Measurements from ENCODE around the gene TRIB2. TPM values are rescaled to one million over a fixed set of nuclear protein-coding genes. Genes with fewer than 3 reads are reported as not detected.

TRIB2 gene
- total RNA-seq, 4 donors from 2014 or later, result 23.8 to 83.6 (median 40.1) TPM

DNA sequence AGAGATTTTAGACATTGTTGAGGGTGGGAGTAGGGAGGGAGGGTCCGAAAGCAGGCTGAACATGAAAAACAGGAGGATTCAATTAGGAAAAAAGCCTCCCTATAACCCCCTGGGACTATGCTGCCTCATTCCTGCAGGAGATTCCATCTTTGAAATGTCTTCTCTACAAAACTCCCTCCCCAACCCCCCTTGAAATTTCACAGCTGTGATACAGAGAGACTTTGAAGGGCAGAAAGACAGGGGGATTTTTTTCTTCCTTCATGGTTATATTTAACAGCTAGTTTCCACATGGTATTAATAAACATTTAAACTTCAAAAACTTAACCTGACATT is 57.6 kb downstream of the TRIB2 start:
- intact Hi-C loops (cut with DNase I; ENCODE audit: low total_unique reads), result no loop called here
- no peak for DNase-seq
- H3K36me3 ChIP-seq, result no peaks in the 10 kb centered on the region
- TF ChIP-seq, protein P1, sequence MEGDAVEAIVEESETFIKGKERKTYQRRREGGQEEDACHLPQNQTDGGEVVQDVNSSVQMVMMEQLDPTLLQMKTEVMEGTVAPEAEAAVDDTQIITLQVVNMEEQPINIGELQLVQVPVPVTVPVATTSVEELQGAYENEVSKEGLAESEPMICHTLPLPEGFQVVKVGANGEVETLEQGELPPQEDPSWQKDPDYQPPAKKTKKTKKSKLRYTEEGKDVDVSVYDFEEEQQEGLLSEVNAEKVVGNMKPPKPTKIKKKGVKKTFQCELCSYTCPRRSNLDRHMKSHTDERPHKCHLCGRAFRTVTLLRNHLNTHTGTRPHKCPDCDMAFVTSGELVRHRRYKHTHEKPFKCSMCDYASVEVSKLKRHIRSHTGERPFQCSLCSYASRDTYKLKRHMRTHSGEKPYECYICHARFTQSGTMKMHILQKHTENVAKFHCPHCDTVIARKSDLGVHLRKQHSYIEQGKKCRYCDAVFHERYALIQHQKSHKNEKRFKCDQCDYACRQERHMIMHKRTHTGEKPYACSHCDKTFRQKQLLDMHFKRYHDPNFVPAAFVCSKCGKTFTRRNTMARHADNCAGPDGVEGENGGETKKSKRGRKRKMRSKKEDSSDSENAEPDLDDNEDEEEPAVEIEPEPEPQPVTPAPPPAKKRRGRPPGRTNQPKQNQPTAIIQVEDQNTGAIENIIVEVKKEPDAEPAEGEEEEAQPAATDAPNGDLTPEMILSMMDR (IDR thresholded peaks at IDR 0.05), result no peak
- no peak for TF ChIP-seq POLR2A (IDR thresholded peaks at IDR 0.05)
- H3K9me3 ChIP-seq, result no peaks in the 10 kb centered on the region
- H3K27ac ChIP-seq, result peak overlapping the region in 1 of 2 donors; percentile 41
- H3K4me3 ChIP-seq, result no peak overlapping the region
- H3K27me3 ChIP-seq, result no peaks in the 10 kb centered on the region
- no peaks in the 10 kb centered on the region for H3K4me1 ChIP-seq

DNA sequence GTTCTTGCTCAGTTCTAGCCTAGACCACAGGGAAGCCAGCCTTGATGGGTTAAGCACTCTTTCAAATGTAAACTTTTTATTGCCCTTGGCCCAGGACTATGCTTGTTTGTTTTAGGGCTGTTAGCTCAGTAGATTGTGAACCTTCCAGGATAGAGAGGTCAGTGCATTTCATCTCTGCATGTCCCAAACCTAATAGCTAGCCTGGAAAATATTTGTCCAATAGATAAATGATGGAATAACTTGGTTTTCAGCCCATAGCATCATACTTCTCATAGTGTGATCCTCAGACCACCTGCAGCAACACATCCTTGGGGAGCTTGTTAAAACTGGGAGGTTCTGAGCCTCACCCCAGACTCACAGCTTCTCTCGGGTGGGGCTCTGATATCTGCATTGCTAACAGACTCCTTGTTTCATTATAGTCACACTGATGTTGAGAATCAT is 59.8 kb downstream of the TRIB2 start:
- no peaks in the 10 kb centered on the region for H3K9me3 ChIP-seq
- no peak overlapping the region for H3K27ac ChIP-seq
- no peak overlapping the region for H3K4me3 ChIP-seq
- H3K36me3 ChIP-seq, result no peaks in the 10 kb centered on the region
- TF ChIP-seq POLR2A (IDR thresholded peaks at IDR 0.05), result no peak
- TF ChIP-seq, protein P1 (IDR thresholded peaks at IDR 0.05), result no peak
- H3K27me3 ChIP-seq, result no peaks in the 10 kb centered on the region
- no peak for DNase-seq
- intact Hi-C loops (cut with DNase I; ENCODE audit: low total_unique reads), result no loop called here
- no peaks in the 10 kb centered on the region for H3K4me1 ChIP-seq

DNA sequence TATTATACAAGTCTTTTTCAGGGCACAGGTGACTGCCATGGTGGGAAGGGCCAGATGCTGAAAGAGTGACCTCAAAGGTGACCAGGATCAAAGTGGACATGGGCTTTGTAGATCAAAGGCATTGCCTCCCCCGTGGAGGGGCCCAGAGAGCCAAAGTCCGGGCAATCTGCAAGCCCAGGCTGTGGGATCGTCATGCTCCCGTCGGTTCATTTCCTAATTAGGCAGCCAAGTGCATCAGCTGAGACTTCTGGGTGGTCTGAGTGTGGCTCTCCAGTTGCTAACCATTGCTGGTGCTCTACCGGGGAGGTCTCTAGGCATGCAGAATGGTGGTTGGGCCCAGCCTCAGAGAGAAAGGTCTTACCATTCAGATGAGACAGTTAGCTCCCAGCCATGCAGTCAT is 61.6 kb downstream of the TRIB2 start:
- H3K27me3 ChIP-seq, result no peaks in the 10 kb centered on the region
- H3K4me1 ChIP-seq, result no peaks in the 10 kb centered on the region
- no peak overlapping the region for H3K27ac ChIP-seq
- no peaks in the 10 kb centered on the region for H3K9me3 ChIP-seq
- intact Hi-C loops (cut with DNase I; ENCODE audit: low total_unique reads), result no loop called here
- DNase-seq, result no peak
- H3K36me3 ChIP-seq, result no peaks in the 10 kb centered on the region
- TF ChIP-seq, protein P1 (IDR thresholded peaks at IDR 0.05), result no peak
- TF ChIP-seq POLR2A (IDR thresholded peaks at IDR 0.05), result no peak
- H3K4me3 ChIP-seq, result no peak overlapping the region

DNA sequence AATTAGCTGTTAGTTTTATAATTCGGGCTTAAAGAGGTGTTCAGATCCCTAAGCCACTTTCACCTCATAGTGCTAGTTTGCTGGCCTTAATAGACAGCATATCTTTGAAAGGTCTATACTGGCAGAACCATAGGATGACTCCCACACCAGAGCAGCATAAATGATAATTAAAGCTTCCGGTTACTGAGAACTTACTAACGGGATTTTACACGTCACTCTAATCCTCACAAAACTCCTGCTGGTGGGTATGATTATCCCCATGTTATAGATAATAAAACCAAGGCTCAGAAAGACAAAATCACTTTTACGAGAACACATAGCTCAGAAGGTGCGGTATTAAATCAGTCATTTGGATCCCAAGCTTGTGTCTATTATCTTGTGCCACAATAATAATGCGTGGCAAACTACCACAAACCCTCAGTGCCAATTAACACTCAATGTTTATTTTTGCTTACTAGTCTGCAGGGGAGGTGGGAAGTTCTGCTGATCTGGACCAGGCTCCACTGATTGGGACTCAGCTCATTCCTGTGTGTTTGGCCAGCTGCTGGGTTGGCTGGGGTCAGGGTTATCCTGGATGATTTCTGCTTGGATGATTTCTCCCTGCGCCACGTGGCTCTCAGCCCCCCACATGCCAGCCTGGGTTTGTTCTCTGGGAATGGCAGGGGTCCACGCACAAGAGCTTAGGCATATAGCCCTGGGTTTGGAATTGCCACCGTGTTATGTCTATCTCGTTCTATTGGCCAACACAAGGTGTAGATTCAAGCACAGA is 62.3 kb downstream of the TRIB2 start:
- intact Hi-C loops (cut with DNase I; ENCODE audit: low total_unique reads), result no loop called here
- H3K27ac ChIP-seq, result no peak overlapping the region
- TF ChIP-seq, protein P1 (IDR thresholded peaks at IDR 0.05), result no peak
- TF ChIP-seq POLR2A (IDR thresholded peaks at IDR 0.05), result no peak
- no peaks in the 10 kb centered on the region for H3K36me3 ChIP-seq
- H3K4me3 ChIP-seq, result no peak overlapping the region
- H3K27me3 ChIP-seq, result no peaks in the 10 kb centered on the region
- H3K4me1 ChIP-seq, result no peaks in the 10 kb centered on the region
- no peaks in the 10 kb centered on the region for H3K9me3 ChIP-seq
- no peak for DNase-seq

DNA sequence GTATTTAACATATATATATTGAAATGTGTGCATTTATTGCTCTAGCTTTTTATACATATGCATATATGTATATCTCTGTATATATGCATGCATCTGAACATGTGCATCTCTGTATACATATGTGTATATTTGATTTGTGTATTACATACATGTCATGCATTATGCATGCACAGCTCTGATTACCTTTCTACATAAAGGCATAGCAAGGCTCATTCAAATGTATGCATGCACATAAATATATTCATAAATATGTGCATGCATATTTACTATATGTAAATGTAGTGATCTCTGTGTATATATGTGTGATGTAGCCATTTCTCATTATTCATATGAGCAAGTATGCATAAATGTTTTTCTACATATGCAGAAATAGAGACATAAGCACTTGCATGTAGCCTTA is 64.6 kb downstream of the TRIB2 start:
- Histone ChIP-seq H3K4me3 (no peak overlapping the region), H3K27ac (no peak overlapping the region), H3K36me3 (no peaks in the 10 kb centered on the region), H3K4me1 (no peaks in the 10 kb centered on the region), H3K9me3 (no peaks in the 10 kb centered on the region), H3K27me3 (no peaks in the 10 kb centered on the region)
- intact Hi-C loops (cut with DNase I; ENCODE audit: low total_unique reads), result no loop called here
- DNase-seq, result no peak
- TF ChIP-seq, protein P1 (IDR thresholded peaks at IDR 0.05), result no peak
- no peak for TF ChIP-seq POLR2A (IDR thresholded peaks at IDR 0.05)

Data from uterus (tissue), 4 donors.